Astrocyte (in vitro differentiated cells and primary cell): ENCODE data around the gene MAP3K3. TPM values are rescaled to one million over a fixed set of nuclear protein-coding genes. Genes with fewer than 3 reads are reported as not detected.

Source experiments
- DNase-seq: peaks from one replicate; pipeline ENCODE4 v3.0.0-alpha.2; 2010; ENCODE audit warnings: low read depth
- FAIRE-seq: peaks from 2 replicates; lab custom pipeline; 2011; peaks lifted over from hg19 to GRCh38; lab: Jason Lieb, UNC
- H2AFZ ChIP-seq: 2 replicates; pipeline ENCODE4 v1.6.0; 2012; ENCODE audit warnings: low read depth, low read length, inconsistent platforms
- H3K27ac ChIP-seq: 2 replicates; pipeline ENCODE4 v1.5.1; 2011; ENCODE audit warnings: low read depth, low read length, inconsistent platforms
- H3K27me3 ChIP-seq: 2 replicates; pipeline ENCODE4 v1.6.0; 2011; ENCODE audit warnings: low read length, inconsistent platforms; ENCODE audit not compliant: insufficient read depth
- H3K36me3 ChIP-seq: 2 replicates; pipeline ENCODE4 v1.5.1; 2011; ENCODE audit warnings: low read length, inconsistent platforms; ENCODE audit not compliant: insufficient read depth
- H3K4me1 ChIP-seq: 2 replicates; pipeline ENCODE4 v1.5.1; 2011; ENCODE audit warnings: low read length, inconsistent platforms; ENCODE audit not compliant: insufficient read depth
- H3K4me2 ChIP-seq: 2 replicates; pipeline ENCODE4 v1.6.0; 2012; ENCODE audit warnings: low read length, inconsistent platforms
- H3K4me3 ChIP-seq: 2 replicates; pipeline ENCODE4 v1.5.1; 2011; ENCODE audit warnings: low read depth, mild to moderate bottlenecking, low read length, inconsistent platforms; ENCODE audit not compliant: insufficient read depth
- H3K79me2 ChIP-seq: 2 replicates; pipeline ENCODE4 v1.6.0; 2012; ENCODE audit warnings: mild to moderate bottlenecking, low read length, inconsistent platforms; ENCODE audit not compliant: insufficient read depth
- H3K9ac ChIP-seq: 2 replicates; pipeline ENCODE4 v1.6.0; 2012; ENCODE audit warnings: mild to moderate bottlenecking, low read length, inconsistent platforms
- H3K9me3 ChIP-seq: 2 replicates; pipeline ENCODE4 v1.5.1; 2012; ENCODE audit warnings: low read depth, mild to moderate bottlenecking, low read length, inconsistent platforms; ENCODE audit not compliant: insufficient read depth
- H4K20me1 ChIP-seq: 2 replicates; pipeline ENCODE4 v1.6.0; 2012; ENCODE audit warnings: low read length, inconsistent platforms; ENCODE audit not compliant: insufficient read depth
- H3K27ac Mint-ChIP-seq: one replicate; pipeline ENCODE4 v1.8.0; 2021; ENCODE audit warnings: mild to moderate bottlenecking, mixed read lengths; ENCODE audit not compliant: unreplicated experiment
- H3K27me3 Mint-ChIP-seq: one replicate; pipeline ENCODE4 v1.8.0; 2021; ENCODE audit warnings: low read depth, mixed read lengths; ENCODE audit not compliant: unreplicated experiment
- H3K36me3 Mint-ChIP-seq: one replicate; pipeline ENCODE4 v1.8.0; 2021; ENCODE audit warnings: low read depth, mixed read lengths; ENCODE audit not compliant: unreplicated experiment
- H3K4me1 Mint-ChIP-seq: one replicate; pipeline ENCODE4 v1.8.0; 2021; ENCODE audit warnings: low read depth, mixed read lengths; ENCODE audit not compliant: unreplicated experiment
- H3K4me3 Mint-ChIP-seq: one replicate; pipeline ENCODE4 v1.8.0; 2021; ENCODE audit warnings: mild to moderate bottlenecking, moderate library complexity, mixed read lengths; ENCODE audit not compliant: unreplicated experiment
- H3K9me3 Mint-ChIP-seq: one replicate; pipeline ENCODE4 v1.8.0; 2021; ENCODE audit warnings: mild to moderate bottlenecking, mixed read lengths; ENCODE audit not compliant: unreplicated experiment
- CTCF ChIP-seq: IDR thresholded peaks from 2 replicates; pipeline ENCODE4 v1.5.1; 2011; ENCODE audit warnings: low read depth, mild to moderate bottlenecking, inconsistent platforms, low read length, moderate library complexity; ENCODE audit not compliant: insufficient read depth
- EZH2 ChIP-seq: IDR thresholded peaks from 2 replicates; pipeline ENCODE4 v1.6.1; 2012; ENCODE audit warnings: mild to moderate bottlenecking, low read length, inconsistent platforms; ENCODE audit not compliant: insufficient read depth
- total RNA-seq: library from RNA; stranded (reverse); gene quantifications from 2 replicates; pipeline ENCODE4 v1.2.1, GENCODE V29; 2021

Gene MAP3K3
- total RNA-seq, 1 donor from 2014 or later, result 30.5 TPM

GRCh38 chr17:63705657-63706056 is 83.4 kb downstream of the MAP3K3 start:
- no peak overlapping the region for H3K4me2 ChIP-seq
- TF ChIP-seq EZH2 (no peak), CTCF (no peak)
- H3K9ac ChIP-seq, result no peak overlapping the region
- H3K27ac ChIP-seq, result no peak overlapping the region
- H3K27ac Mint-ChIP-seq, result no peak overlapping the region
- no peak overlapping the region for H3K4me3 ChIP-seq
- DNase-seq (no peak), FAIRE-seq (no peak)
- no peaks in the 10 kb centered on the region for H3K79me2 ChIP-seq
- no peak overlapping the region for H3K4me3 Mint-ChIP-seq
- no peaks in the 10 kb centered on the region for H3K27me3 Mint-ChIP-seq
- H3K9me3 ChIP-seq, result no peaks in the 10 kb centered on the region
- H4K20me1 ChIP-seq, result peaks cover 8% of the 10 kb centered on the region
- H3K36me3 Mint-ChIP-seq, result peaks cover 34% of the 10 kb centered on the region
- peaks cover 4% of the 10 kb centered on the region for H3K4me1 Mint-ChIP-seq
- H3K4me1 ChIP-seq, result peaks cover 8% of the 10 kb centered on the region
- no peak overlapping the region for H2AFZ ChIP-seq
- no peaks in the 10 kb centered on the region for H3K27me3 ChIP-seq
- peaks cover 2% of the 10 kb centered on the region for H3K9me3 Mint-ChIP-seq
- peaks cover 19% of the 10 kb centered on the region for H3K36me3 ChIP-seq

GRCh38 chr17:63706336-63707082 is 84.3 kb downstream of the MAP3K3 start:
- Histone ChIP-seq H3K9me3 (no peaks in the 10 kb centered on the region), H3K4me1 (peaks cover under 1% of the 10 kb centered on the region), H3K27ac (no peak overlapping the region), H4K20me1 (peaks cover 8% of the 10 kb centered on the region), H3K4me2 (no peak overlapping the region), H3K4me3 (no peak overlapping the region), H3K79me2 (no peaks in the 10 kb centered on the region), H3K36me3 (peaks cover 19% of the 10 kb centered on the region), H2AFZ (no peak overlapping the region), H3K9ac (no peak overlapping the region), H3K27me3 (no peaks in the 10 kb centered on the region)
- FAIRE-seq (no peak), DNase-seq (no peak)
- no peak for TF ChIP-seq EZH2
- no peak for TF ChIP-seq CTCF
- H3K4me3 Mint-ChIP-seq, result no peak overlapping the region
- peaks cover 2% of the 10 kb centered on the region for H3K9me3 Mint-ChIP-seq
- H3K36me3 Mint-ChIP-seq, result peaks cover 33% of the 10 kb centered on the region
- H3K4me1 Mint-ChIP-seq, result peaks cover 2% of the 10 kb centered on the region
- H3K27ac Mint-ChIP-seq, result no peak overlapping the region
- no peaks in the 10 kb centered on the region for H3K27me3 Mint-ChIP-seq

- peaks cover 33% of the 10 kb centered on the region for H3K36me3 Mint-ChIP-seq
- no peak for FAIRE-seq
Measured at GRCh38 chr17:63707151-63707550, 84.9 kb downstream of the MAP3K3 start.

More at GRCh38 chr17:63707151-63707550, 84.9 kb downstream of the MAP3K3 start:
- Mint-ChIP-seq H3K9me3 (peaks cover 2% of the 10 kb centered on the region), H3K4me3 (no peak overlapping the region), H3K27ac (no peak overlapping the region), H3K27me3 (no peaks in the 10 kb centered on the region), H3K4me1 (no peaks in the 10 kb centered on the region)
- TF ChIP-seq EZH2 (no peak), CTCF (no peak)
- H3K4me1 ChIP-seq, result no peaks in the 10 kb centered on the region
- no peak for DNase-seq
- H3K4me3 ChIP-seq, result no peak overlapping the region
- H3K9ac ChIP-seq, result no peak overlapping the region
- peaks cover 8% of the 10 kb centered on the region for H4K20me1 ChIP-seq
- H3K27ac ChIP-seq, result no peak overlapping the region
- H3K9me3 ChIP-seq, result no peaks in the 10 kb centered on the region
- no peaks in the 10 kb centered on the region for H3K27me3 ChIP-seq
- H3K36me3 ChIP-seq, result peaks cover 21% of the 10 kb centered on the region
- H3K79me2 ChIP-seq, result no peaks in the 10 kb centered on the region
- H3K4me2 ChIP-seq, result no peak overlapping the region
- no peak overlapping the region for H2AFZ ChIP-seq
